HG03066 (cell line): ENCODE data around the gene GRIK1.

Source experiments
- ATAC-seq: cut with Tn5 transposase; IDR thresholded peaks from one replicate; pipeline ENCODE4 v1.9.1; 2021; ENCODE audit warnings: low read depth; ENCODE audit not compliant: unreplicated experiment

The GRIK1 gene

GRCh38 chr21:29834617-29835016, 105.2 kb downstream of the GRIK1 start:
- no peak for ATAC-seq

GRCh38 chr21:29832217-29832616, 107.6 kb downstream of the GRIK1 start:
- no peak for ATAC-seq

- ATAC-seq: no peak
Measured at GRCh38 chr21:29829564-29830275, 110.1 kb downstream of the GRIK1 start.

- ATAC-seq: no peak
Measured at GRCh38 chr21:29827647-29828046, 112.1 kb downstream of the GRIK1 start.

GRCh38 chr21:29827236-29827635, 112.6 kb downstream of the GRIK1 start:
- no peak for ATAC-seq

GRCh38 chr21:29826386-29826785, 113.4 kb downstream of the GRIK1 start:
- no peak for ATAC-seq

GRCh38 chr21:29825936-29826335, 113.9 kb downstream of the GRIK1 start:
- ATAC-seq: no peak

- ATAC-seq: no peak
Measured at GRCh38 chr21:29825345-29825744, 114.5 kb downstream of the GRIK1 start.

- ATAC-seq: no peak
Measured at GRCh38 chr21:29822064-29822463, 117.7 kb downstream of the GRIK1 start.

- ATAC-seq: no peak
Measured at GRCh38 chr21:29821230-29821629, 118.6 kb downstream of the GRIK1 start.

GRCh38 chr21:29819675-29820326, 120.0 kb downstream of the GRIK1 start:
- no peak for ATAC-seq

GRCh38 chr21:29818383-29818921, 121.3 kb downstream of the GRIK1 start:
- ATAC-seq: no peak

- no peak for ATAC-seq
Measured at GRCh38 chr21:29817450-29817849, 122.3 kb downstream of the GRIK1 start.

- no peak for ATAC-seq
Measured at GRCh38 chr21:29812947-29813346, 126.8 kb downstream of the GRIK1 start.

GRCh38 chr21:29810871-29811270, 128.9 kb downstream of the GRIK1 start:
- ATAC-seq: no peak

GRCh38 chr21:29808153-29808552, 131.6 kb downstream of the GRIK1 start:
- no peak for ATAC-seq

GRCh38 chr21:29805105-29805504, 134.7 kb downstream of the GRIK1 start:
- no peak for ATAC-seq

GRCh38 chr21:29803191-29803590, 136.6 kb downstream of the GRIK1 start:
- ATAC-seq: no peak

- ATAC-seq: no peak
Measured at GRCh38 chr21:29801122-29801521, 138.7 kb downstream of the GRIK1 start.

- ATAC-seq: no peak
Measured at GRCh38 chr21:29800056-29800455, 139.7 kb downstream of the GRIK1 start.

- ATAC-seq: no peak
Measured at GRCh38 chr21:29798840-29799239, 141.0 kb downstream of the GRIK1 start.

- no peak for ATAC-seq
Measured at GRCh38 chr21:29797155-29797554, 142.6 kb downstream of the GRIK1 start.
